NB4 (cell line): ENCODE data around the gene DTNB.

Source experiments
- DNase-seq: peaks from one replicate; pipeline ENCODE4 v3.0.0; 2010; ENCODE audit warnings: low read depth
- H3K4me3 ChIP-seq: one replicate; pipeline ENCODE4 v1.5.1; 2011; ENCODE audit warnings: mild to moderate bottlenecking, low read depth, low read length, moderate library complexity
- MYC ChIP-seq: IDR thresholded peaks from 2 replicates; pipeline ENCODE4 v1.6.1; 2011; ENCODE audit warnings: low read depth, low read length
- POLR2A ChIP-seq: IDR thresholded peaks from 2 replicates; pipeline ENCODE4 v1.6.1; 2011; ENCODE audit warnings: mild to moderate bottlenecking; ENCODE audit not compliant: insufficient read length; ENCODE audit errors: extremely low read depth
- TF ChIP-seq, protein P1 (sequence below): IDR thresholded peaks from 2 replicates; pipeline ENCODE4 v1.6.1; 2011; ENCODE audit warnings: low read depth, low read length
- TF ChIP-seq, protein P2 (sequence below): IDR thresholded peaks from one replicate; pipeline ENCODE4 v1.5.1; 2012; ENCODE audit warnings: low read depth, low read length

DTNB gene

DNA sequence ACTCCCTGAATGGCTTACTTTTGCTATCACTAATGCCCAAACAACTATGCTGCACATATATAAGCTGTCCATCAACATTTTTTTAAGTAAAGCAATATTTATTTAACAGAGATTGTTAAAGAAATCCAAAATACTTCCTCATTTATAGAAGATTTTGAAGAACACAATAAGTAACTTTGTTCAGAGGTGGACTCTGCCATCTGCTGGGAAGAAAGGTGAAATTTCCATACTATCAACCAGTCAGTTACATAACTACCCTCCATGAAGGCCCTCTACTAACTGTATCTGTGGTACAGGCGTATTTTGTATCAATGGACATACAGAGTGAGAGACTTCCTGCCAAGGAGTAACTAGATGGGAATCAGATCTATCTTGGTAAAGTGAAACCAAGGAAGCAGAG is 106.0 kb downstream of the DTNB start:
- no peak overlapping the region for H3K4me3 ChIP-seq
- DNase-seq: peak; percentile 75
- TF ChIP-seq POLR2A: no peak
- TF ChIP-seq, protein P1, sequence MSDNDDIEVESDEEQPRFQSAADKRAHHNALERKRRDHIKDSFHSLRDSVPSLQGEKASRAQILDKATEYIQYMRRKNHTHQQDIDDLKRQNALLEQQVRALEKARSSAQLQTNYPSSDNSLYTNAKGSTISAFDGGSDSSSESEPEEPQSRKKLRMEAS: no peak
- no peak for TF ChIP-seq MYC
- TF ChIP-seq, protein P2, sequence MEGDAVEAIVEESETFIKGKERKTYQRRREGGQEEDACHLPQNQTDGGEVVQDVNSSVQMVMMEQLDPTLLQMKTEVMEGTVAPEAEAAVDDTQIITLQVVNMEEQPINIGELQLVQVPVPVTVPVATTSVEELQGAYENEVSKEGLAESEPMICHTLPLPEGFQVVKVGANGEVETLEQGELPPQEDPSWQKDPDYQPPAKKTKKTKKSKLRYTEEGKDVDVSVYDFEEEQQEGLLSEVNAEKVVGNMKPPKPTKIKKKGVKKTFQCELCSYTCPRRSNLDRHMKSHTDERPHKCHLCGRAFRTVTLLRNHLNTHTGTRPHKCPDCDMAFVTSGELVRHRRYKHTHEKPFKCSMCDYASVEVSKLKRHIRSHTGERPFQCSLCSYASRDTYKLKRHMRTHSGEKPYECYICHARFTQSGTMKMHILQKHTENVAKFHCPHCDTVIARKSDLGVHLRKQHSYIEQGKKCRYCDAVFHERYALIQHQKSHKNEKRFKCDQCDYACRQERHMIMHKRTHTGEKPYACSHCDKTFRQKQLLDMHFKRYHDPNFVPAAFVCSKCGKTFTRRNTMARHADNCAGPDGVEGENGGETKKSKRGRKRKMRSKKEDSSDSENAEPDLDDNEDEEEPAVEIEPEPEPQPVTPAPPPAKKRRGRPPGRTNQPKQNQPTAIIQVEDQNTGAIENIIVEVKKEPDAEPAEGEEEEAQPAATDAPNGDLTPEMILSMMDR: peak; percentile 39

DNA sequence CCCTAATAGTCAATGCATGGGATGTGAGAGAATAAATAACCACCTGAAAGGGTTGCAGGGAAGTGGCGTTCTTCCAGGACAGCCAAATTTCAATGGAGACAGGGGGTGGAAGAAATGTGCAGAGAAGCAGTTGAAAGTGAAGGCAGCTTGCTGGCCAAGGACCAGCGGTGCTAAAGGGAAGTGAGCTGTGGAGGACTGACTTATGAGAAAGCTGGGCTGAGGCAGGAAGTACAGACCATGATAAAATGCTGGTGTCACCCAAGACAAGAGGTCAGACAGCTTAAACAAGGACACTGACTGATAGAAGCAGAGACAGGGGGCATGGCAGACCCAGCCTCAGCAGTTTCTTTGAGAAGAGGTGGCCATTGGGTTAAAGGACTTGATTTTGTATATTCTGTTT is 106.7 kb downstream of the DTNB start:
- no peak overlapping the region for H3K4me3 ChIP-seq
- TF ChIP-seq, protein P1: peak; percentile 61
- TF ChIP-seq, protein P2: no peak
- peak; percentile 81 for DNase-seq

DNA sequence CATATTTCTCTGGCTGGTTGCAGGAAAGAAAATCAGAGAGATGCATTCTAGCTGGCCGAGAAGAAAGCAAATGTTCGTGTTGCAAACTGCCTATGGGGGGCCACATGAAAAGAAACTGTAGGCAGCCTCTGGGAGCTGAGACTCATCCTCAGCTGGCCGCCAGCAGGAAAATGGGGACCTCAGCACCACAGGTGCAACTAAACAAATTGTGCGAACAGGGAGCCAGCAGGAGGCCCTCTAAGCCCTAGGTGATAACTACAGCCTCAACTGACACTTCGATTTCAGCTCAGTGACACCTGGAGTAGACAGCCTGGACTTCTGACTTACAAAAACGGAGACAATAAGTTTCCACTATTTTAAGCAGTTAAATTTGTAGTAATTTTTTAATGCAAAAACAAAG is 107.3 kb downstream of the DTNB start:
- DNase-seq: no peak
- H3K4me3 ChIP-seq: no peak overlapping the region
- no peak for TF ChIP-seq MYC
- TF ChIP-seq, protein P2: no peak

DNA sequence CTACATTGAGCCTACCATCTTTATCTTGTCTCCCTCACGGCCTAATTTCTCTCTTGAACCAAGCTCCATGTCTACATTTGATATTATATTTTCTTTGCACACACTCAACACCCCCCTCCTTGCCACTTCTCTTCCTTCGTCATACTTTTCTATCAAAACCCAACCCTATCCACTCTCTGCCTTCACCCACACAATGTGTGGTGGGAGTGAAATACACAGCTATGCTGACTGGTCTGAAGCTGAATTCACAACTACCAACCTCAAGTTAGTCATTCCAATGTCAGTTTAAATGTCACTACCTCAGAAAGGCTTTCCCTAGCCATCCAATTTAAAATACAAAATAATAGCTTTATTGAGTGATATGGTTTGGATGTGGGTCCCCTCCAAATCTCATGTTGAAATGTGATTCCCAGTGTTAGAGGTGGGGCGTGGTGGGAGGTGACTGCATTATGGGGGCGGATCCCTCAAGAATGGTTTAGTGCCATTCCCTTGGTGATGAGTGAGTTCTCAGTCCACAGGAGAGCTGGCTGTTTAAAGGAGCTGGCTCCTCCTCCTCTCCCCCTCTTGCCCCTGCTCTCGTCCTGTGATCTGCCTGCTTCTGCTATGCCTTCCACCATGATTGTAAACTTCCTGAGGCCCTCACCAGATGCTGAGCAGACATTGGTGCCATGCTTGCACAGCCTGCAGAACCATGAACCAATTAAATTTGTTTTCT is 112.1 kb downstream of the DTNB start:
- no peak overlapping the region for H3K4me3 ChIP-seq
- no peak for DNase-seq
- TF ChIP-seq, protein P1: no peak
- no peak for TF ChIP-seq POLR2A
- TF ChIP-seq, protein P2: no peak
- no peak for TF ChIP-seq MYC

DNA sequence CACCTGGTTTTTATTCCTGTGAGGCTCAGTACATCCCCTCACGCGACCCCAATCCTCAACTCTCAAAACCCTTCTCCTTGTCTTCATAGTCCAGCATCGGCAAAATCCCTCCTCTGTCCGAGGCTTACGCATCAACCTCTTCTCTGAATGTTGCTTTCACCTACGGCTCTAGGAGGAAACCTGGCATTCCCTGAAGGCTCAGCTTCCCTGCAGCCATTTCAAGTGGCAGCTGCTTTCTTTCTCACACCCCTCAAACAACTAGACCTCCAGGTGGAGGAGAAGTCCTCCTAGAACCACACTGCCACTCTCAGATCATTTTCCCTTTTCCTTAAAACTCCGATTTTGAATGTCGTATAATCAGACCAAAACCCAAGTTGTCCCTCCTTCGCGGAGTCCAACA is 114.2 kb downstream of the DTNB start:
- no peak for DNase-seq
- H3K4me3 ChIP-seq: no peak overlapping the region
- TF ChIP-seq, protein P2: no peak
- TF ChIP-seq MYC (no peak), POLR2A (no peak)
- TF ChIP-seq, protein P1: no peak

DNA sequence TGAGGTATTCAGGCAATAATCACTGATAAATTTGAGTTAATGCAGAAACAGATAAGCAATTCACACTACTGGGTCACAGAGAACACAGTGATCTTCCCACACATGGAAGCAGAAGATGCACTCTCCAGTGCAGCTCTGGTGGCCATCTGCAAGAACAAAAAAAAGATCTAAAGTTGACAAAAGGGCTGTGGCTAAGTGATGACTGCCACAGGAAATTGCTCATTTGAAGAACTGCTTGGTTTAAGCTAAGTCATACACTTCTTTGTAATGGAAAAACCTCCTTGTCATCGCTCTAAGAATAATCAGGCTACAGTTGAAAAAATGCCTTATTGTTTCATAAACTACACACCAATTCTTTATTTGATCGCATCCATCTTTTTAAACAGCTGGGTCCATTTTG is 115.1 kb downstream of the DTNB start:
- H3K4me3 ChIP-seq: no peak overlapping the region
- peak; percentile 91 for DNase-seq
- TF ChIP-seq MYC (peak; percentile 56; the same call in 1 of the 2 replicates), POLR2A (no peak)
- TF ChIP-seq, protein P1: peak; percentile 38
